Hepatocyte (in vitro differentiated cells): Measurements from ENCODE around the gene LRIG3. TPM values are rescaled to one million over a fixed set of nuclear protein-coding genes. Genes with fewer than 3 reads are reported as not detected.

Experiments used
- DNase-seq: peaks from one replicate; pipeline ENCODE4 v3.0.0-alpha.2; 2016; ENCODE audit warnings: low spot score
- H2AFZ ChIP-seq: fragments of 200-600 bp; sonication (generic); 2 replicates; pipeline ENCODE4 v1.6.0; 2016; ENCODE audit warnings: antibody characterized with exemption, mild to moderate bottlenecking
- H3K27ac ChIP-seq: fragments of 200-600 bp; sonication (generic); 2 replicates; pipeline ENCODE4 v1.5.1; 2016; ENCODE audit warnings: mild to moderate bottlenecking
- H3K27me3 ChIP-seq: fragments of 200-600 bp; sonication (generic); 2 replicates; pipeline ENCODE4 v1.6.1; 2016
- H3K36me3 ChIP-seq: fragments of 200-600 bp; sonication (generic); replicated peaks from 2 replicates; pipeline ENCODE4 v1.5.1; 2016; ENCODE audit warnings: low read depth; ENCODE audit not compliant: insufficient read depth
- H3K4me1 ChIP-seq: fragments of 200-600 bp; sonication (generic); 2 replicates; pipeline ENCODE4 v1.5.1; 2016; ENCODE audit warnings: mild to moderate bottlenecking, moderate library complexity; ENCODE audit not compliant: insufficient read depth
- H3K4me2 ChIP-seq: fragments of 200-600 bp; sonication (generic); 2 replicates; pipeline ENCODE4 v1.6.0; 2016
- H3K4me3 ChIP-seq: fragments of 200-600 bp; sonication (generic); 2 replicates; pipeline ENCODE4 v1.5.1; 2016; ENCODE audit warnings: mild to moderate bottlenecking
- H3K79me2 ChIP-seq: fragments of 200-600 bp; sonication (generic); 2 replicates; pipeline ENCODE4 v1.6.0; 2017; ENCODE audit warnings: mild to moderate bottlenecking
- H3K9me2 ChIP-seq: fragments of 200-600 bp; sonication (generic); replicated peaks from 2 replicates; pipeline ENCODE4 v1.6.0; 2017; ENCODE audit warnings: mild to moderate bottlenecking; ENCODE audit not compliant: insufficient read depth
- H3K9me3 ChIP-seq: fragments of 200-600 bp; sonication (generic); 2 replicates; pipeline ENCODE4 v1.5.1; 2016; ENCODE audit warnings: low read depth, mild to moderate bottlenecking
- H4K20me1 ChIP-seq: fragments of 200-600 bp; sonication (generic); 2 replicates; pipeline ENCODE4 v1.6.0; 2016; ENCODE audit warnings: mild to moderate bottlenecking; ENCODE audit not compliant: insufficient read depth, poor library complexity, severe bottlenecking
- EZH2 ChIP-seq: fragments of 200-600 bp; sonication (generic); IDR thresholded peaks from 2 replicates; pipeline ENCODE4 v1.6.1; 2016; ENCODE audit warnings: antibody characterized with exemption, mild to moderate bottlenecking, borderline replicate concordance
- EZH2phosphoT487 ChIP-seq: fragments of 200-600 bp; sonication (generic); IDR thresholded peaks from one replicate; pipeline ENCODE4 v1.6.1; 2018; ENCODE audit warnings: antibody characterized with exemption, mild to moderate bottlenecking, low read depth, moderate library complexity; ENCODE audit not compliant: unreplicated experiment, severe bottlenecking
- WGBS: methylation state at CpG from one replicate; pipeline ENCODE4 v1.1.6; 2016; ENCODE audit warnings: low lambda C conversion rate; ENCODE audit errors: missing lambda C conversion rate; 5-methylcytosine and 5-hydroxymethylcytosine counted together
- polyA plus RNA-seq: library from polyadenylated mRNA; unstranded; fragments of >200 nt; fragmentation: Nextera tagmentation; extraction: Ambion mirVana; gene quantifications from 2 replicates; pipeline ENCODE4 v1.2.1, GENCODE V29; 2016
- total RNA-seq: library from RNA; depleted of rRNA; stranded (reverse); fragments of >200 nt; gene quantifications from 2 replicates; pipeline ENCODE4 v1.2.3, GENCODE V29; 2014
- TF ChIP-seq, protein P1 (sequence below): fragments of 200-600 bp; sonication (generic); IDR thresholded peaks from 2 replicates; pipeline ENCODE4 v1.5.1; 2016; ENCODE audit warnings: antibody characterized with exemption, mild to moderate bottlenecking; ENCODE audit not compliant: poor library complexity

Gene LRIG3
- total and polyA plus RNA-seq, 2 experiments from 2014 or later = 21.7 to 63.9 TPM

DNA sequence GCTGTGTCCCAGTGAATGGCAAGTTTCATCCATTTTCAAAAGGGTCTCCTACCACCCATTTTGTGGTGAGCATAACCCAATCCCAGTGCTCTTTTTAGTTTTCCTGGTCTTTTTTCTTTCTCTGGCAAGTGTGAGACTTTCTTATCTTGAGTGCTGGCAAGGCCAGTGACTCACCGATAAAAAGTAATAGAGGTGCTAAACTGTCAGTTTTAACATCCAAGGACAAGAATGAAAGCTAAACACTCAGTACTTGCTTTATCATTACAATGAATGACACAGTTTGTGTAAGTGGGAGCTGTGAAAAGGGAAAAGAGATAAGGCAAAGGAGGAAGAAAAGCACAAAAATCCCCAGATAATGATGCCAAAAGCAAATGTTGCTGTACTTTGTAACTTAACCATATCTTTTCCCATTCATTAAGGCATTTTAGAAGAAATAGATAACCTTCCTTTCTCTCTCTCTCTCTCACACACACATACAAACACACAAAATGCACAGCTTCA lies 4.9 kb upstream of the LRIG3 start:
- Histone ChIP-seq H3K36me3 (no peaks in the 10 kb centered on the region), H3K27ac (peak overlapping the region; percentile 66), H3K27me3 (no peaks in the 10 kb centered on the region), H2AFZ (no peak overlapping the region), H3K4me1 (peaks cover 24% of the 10 kb centered on the region), H3K9me3 (no peaks in the 10 kb centered on the region), H4K20me1 (no peaks in the 10 kb centered on the region), H3K9me2 (no peaks in the 10 kb centered on the region), H3K79me2 (no peaks in the 10 kb centered on the region), H3K4me3 (no peak overlapping the region), H3K4me2 (peak overlapping the region; percentile 50)
- DNase-seq = peak; percentile 59
- TF ChIP-seq, protein P1, sequence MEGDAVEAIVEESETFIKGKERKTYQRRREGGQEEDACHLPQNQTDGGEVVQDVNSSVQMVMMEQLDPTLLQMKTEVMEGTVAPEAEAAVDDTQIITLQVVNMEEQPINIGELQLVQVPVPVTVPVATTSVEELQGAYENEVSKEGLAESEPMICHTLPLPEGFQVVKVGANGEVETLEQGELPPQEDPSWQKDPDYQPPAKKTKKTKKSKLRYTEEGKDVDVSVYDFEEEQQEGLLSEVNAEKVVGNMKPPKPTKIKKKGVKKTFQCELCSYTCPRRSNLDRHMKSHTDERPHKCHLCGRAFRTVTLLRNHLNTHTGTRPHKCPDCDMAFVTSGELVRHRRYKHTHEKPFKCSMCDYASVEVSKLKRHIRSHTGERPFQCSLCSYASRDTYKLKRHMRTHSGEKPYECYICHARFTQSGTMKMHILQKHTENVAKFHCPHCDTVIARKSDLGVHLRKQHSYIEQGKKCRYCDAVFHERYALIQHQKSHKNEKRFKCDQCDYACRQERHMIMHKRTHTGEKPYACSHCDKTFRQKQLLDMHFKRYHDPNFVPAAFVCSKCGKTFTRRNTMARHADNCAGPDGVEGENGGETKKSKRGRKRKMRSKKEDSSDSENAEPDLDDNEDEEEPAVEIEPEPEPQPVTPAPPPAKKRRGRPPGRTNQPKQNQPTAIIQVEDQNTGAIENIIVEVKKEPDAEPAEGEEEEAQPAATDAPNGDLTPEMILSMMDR = no peak
- TF ChIP-seq EZH2 (no peak), EZH2phosphoT487 (peak; percentile 48)
- WGBS = 3% methylated on average over 1 of the region's 1 CpG

DNA sequence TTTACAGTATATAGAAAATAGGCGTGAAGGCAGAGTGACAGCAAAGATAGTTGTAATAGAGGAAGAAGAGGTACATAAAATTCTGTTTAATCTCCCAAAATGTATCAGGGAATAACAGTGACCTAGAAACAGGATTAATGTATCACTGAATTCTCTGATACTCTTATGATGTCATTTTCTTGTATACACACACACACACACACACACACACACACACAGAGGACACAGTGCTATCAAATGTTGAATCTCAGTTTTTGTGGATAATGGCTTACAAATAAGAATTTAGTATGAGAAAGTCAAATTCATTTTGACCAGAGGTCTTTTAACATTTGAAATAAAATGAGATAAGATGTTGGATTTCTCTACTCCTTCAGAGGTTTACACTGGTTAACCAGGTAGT lies 4.3 kb upstream of the LRIG3 start:
- TF ChIP-seq EZH2 = no peak
- TF ChIP-seq EZH2phosphoT487 = no peak
- TF ChIP-seq, protein P1 = no peak
- Histone ChIP-seq H3K27ac (peak overlapping the region; percentile 66), H2AFZ (no peak overlapping the region), H3K4me2 (peak overlapping the region; percentile 50), H3K4me1 (peaks cover 24% of the 10 kb centered on the region), H3K9me3 (no peaks in the 10 kb centered on the region), H3K36me3 (no peaks in the 10 kb centered on the region), H3K27me3 (no peaks in the 10 kb centered on the region), H4K20me1 (no peaks in the 10 kb centered on the region), H3K4me3 (no peak overlapping the region), H3K79me2 (peaks cover 2% of the 10 kb centered on the region), H3K9me2 (no peaks in the 10 kb centered on the region)
- DNase-seq = no peak
- WGBS = 85% methylated on average over 1 of the region's 1 CpG

DNA sequence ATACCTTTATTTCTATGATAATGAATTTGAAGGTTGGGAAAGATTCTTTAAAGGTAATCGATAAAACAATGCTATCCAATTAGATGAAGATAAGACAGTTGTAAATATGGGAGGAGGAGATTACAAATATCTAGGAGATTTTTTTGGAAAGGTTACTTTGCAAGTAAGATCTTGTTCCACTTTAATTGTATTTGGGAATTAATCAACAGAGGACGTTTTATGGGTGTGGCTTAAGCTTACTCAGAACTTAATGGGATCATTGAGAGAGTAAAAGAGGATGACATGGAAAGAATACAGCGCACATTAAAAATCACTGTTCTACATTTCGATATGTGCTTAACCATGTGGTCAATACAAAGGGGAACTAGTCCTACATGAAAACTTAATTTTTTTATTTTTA lies 3.5 kb upstream of the LRIG3 start:
- H4K20me1 ChIP-seq = no peaks in the 10 kb centered on the region
- WGBS = 72% methylated on average over 4 of the region's 4 CpGs
- no peak overlapping the region for H3K4me2 ChIP-seq
- no peaks in the 10 kb centered on the region for H3K27me3 ChIP-seq
- DNase-seq = no peak
- no peaks in the 10 kb centered on the region for H3K36me3 ChIP-seq
- H3K27ac ChIP-seq = peak overlapping the region; percentile 19
- peaks cover 11% of the 10 kb centered on the region for H3K79me2 ChIP-seq
- no peaks in the 10 kb centered on the region for H3K9me3 ChIP-seq
- H3K4me1 ChIP-seq = peaks cover 24% of the 10 kb centered on the region
- no peaks in the 10 kb centered on the region for H3K9me2 ChIP-seq
- H3K4me3 ChIP-seq = no peak overlapping the region
- no peak overlapping the region for H2AFZ ChIP-seq
- TF ChIP-seq EZH2 (no peak), EZH2phosphoT487 (no peak)
- TF ChIP-seq, protein P1 = no peak

- no peaks in the 10 kb centered on the region for H4K20me1 ChIP-seq
- peak overlapping the region; percentile 19 for H3K27ac ChIP-seq
- no peaks in the 10 kb centered on the region for H3K36me3 ChIP-seq
- no peak overlapping the region for H2AFZ ChIP-seq
- no peak overlapping the region for H3K4me3 ChIP-seq
- no peak for DNase-seq
- no peaks in the 10 kb centered on the region for H3K27me3 ChIP-seq
- no peak overlapping the region for H3K4me2 ChIP-seq
- H3K9me2 ChIP-seq = no peaks in the 10 kb centered on the region
- peaks cover 20% of the 10 kb centered on the region for H3K79me2 ChIP-seq
- H3K9me3 ChIP-seq = no peaks in the 10 kb centered on the region
- TF ChIP-seq EZH2 (no peak), EZH2phosphoT487 (no peak)
- peaks cover 24% of the 10 kb centered on the region for H3K4me1 ChIP-seq
These were observed 2.5 kb upstream of the LRIG3 start for GRCh38 chr12:58922849-58923248.
